ENCODE results near the gene BCL6.

The BCL6 gene

DNA sequence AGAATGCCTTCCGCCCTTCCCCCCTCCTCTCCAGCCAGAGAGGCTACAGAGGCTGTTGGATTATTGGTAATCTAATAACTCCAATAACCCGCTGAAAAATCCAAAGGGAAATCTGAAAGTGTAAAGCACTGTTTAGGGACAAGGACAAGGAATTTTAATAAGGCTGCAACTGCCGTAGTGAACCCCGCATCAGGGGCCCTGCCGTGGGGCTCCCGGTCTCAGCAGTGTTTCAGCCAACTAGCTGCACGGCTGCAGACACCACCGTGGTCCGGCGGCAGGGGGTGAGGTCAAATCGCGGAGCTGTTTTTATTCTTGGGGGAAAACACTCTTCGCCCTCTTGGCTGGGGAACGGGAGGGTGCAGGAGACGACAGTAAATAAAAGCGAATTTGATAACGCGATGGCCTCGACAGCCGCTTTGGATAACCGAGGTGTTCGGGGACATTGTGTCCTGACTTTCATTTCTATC is 6.1 kb downstream of the BCL6 start:
- DNase-seq (ENCODE audit: low spot score), result no peak

DNA sequence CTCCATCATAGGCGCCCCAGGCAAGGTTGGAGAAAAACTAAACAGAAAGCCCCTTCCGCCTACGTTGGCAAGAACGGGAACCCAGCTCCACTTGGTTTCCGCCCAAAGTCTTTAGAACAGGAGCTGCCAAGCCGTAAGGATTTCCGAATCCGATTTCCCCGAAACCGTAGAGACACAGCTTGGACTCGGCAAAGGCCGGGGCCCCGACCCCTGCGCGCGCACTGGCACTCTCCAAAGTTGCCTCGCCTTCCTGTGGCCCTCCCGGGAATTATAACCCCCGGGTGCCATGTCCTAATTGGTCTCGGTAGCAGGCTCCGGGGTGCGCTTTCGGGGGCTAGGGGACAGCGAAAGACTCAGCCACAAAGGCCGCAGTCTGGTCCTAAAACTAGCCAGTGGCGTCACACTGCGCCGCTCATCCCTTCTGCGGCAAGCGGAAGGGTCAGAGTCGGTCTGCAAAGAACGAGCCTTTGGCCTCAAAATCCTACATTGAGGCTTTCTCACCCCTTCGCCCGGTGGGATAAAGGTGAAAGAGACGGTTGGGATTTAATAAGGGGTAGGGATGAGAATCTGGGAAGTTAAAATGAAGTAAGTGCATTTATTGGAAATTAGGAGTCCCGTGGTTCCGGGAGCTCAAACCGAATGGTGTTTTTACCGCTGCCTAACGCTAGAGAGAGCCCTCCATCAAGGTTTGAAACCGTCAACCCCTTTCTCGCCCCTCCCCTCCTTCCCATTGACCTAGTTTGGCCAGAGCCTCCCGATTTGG is 6.8 kb downstream of the BCL6 start:
- DNase-seq (ENCODE audit: low spot score), result peak; percentile 94

DNA sequence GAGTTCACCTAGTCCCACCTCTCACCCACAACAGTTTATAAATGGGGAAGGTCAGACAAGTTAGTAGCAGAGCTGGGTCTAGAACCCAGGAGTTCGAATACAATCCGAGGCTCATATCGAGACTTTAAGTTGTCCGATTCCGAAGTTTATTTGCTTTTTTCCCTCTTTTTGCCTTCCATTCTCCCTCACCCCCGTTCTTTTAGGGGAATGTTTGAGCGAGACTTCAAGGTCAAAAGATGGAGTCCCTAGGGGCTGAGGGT is 7.3 kb downstream of the BCL6 start:
- no peak for DNase-seq (ENCODE audit: low spot score)

DNA sequence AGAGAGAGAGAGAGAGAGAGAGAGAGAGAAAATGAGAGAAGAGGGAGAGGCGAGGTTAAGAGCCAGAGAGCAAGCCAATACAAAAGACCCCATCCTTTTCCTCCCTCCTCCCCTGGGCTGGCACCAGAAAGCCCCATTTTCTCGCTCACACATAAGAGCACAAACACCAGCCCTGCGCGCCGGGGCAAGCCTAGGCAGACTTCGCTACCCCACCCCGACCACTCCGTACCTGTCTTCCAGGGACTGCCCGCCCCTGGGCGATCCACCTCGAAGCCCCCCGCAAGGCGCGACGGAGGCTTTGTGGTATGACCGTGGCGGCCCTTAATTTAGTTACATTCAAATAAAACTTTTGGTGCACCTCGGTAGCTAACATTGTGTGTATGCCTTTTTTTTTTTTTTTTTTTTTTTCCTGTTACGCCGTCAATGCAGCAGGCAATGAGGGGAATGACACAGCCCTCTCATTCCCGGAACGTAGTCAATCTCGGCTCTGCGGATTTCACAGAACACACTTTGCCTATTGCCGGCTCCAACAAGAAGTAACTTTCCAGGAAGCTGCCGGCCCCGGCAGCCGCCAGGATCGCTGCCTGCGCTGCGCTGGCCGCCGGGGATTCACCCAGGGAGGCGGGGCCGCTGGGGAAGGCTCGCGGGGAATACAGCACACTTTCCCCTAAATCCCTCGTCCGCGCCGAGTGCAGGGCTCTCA is 7.7 kb downstream of the BCL6 start:
- peak; percentile 39 for DNase-seq (ENCODE audit: low spot score)

DNA sequence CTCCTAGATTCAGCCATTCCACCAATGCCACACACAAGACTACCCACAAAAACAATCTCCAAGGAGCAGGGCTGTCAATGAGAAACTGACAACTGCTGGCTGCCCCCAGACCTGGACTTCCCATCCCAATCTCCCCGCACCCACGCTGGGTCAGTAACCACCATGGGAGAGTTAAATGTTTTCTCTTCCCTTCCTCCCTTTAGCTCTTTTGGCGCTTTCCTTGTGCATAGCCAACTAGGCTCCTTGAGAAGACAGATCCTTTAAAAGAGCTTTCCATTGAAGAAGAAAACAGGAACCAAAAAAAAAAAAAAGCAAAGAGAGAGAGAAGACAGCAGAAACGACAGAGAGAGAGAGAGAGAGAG is 8.3 kb downstream of the BCL6 start:
- no peak for DNase-seq (ENCODE audit: low spot score)

DNA sequence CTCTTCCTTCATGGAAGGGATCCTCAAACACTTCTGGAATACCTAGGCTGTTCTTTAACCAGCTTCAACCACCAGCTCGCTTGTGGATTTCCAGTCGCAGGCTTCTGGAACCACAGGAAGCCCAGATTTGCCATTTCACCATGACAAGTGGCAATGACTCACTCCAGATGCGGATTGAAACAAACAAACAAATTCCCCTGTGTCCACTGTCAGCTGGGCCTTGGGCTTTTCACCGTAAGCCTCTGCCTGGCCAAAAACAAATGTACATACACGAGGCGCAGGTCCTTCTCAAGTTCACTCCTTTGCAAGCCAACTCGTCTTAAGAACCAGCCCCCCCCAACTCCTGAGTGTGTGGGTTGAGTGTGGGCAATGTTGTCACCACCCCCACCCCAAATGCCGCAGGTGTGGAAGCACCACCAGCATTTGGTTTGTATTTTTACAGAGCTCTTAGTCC is 8.8 kb downstream of the BCL6 start:
- DNase-seq (ENCODE audit: low spot score), result no peak

DNA sequence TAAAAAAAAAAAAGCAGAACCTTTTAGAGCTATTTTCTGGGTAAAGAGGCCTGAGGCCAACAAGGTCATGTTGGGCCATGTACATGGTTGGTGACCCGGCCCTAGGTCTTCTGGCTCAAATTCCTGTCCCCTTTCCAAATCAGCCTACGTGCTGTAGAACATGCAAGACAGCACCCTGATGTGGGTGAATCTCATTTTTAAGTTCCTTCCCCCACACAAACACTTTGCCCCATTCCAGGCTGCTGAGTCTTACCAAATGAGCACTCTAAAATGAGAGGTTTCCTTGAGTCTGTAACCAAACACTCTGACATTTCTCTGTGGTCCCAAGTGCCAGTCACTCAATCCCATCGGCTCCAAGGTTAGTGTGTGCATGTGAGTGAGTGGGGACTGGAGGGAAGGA is 9.4 kb downstream of the BCL6 start:
- DNase-seq (ENCODE audit: low spot score), result no peak

DNA sequence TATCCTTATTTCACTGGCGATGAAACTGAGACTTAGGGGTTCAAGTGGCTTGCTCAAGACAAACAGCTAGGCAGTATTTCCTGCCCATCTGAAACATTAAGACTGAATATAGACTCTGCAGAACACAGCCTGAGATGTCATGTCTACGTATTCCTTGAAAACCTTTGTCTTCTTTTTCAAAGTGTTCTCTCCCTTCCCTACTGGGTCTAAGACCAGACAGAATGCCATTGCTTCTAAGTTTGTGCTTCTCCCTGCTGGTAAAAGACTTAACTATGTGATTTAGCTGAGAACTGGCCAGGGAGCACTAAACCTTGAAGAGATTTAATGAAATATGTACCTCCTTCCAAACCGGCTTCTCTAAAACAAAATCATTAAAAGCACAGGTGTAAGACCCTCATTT is 9.9 kb downstream of the BCL6 start:
- DNase-seq (ENCODE audit: low spot score), result no peak

DNA sequence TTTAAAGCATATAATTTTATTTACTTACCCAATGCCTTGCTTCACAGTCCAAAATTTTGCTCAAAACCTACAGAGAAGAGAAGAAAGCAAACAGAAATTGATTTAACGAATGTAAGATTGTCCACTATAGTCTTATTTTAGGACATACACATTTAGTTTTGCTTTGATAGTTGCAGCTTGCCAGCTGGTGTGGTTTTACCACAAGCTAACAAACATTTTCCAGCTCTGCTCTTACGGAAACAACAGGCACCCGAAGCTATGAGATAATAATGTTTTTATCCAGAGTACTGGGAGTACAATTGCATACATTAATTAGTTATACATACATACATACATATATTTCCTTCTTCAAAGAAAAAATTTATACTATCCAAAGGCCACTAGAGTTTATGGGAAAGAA is 10.4 kb downstream of the BCL6 start:
- DNase-seq (ENCODE audit: low spot score), result no peak

DNA sequence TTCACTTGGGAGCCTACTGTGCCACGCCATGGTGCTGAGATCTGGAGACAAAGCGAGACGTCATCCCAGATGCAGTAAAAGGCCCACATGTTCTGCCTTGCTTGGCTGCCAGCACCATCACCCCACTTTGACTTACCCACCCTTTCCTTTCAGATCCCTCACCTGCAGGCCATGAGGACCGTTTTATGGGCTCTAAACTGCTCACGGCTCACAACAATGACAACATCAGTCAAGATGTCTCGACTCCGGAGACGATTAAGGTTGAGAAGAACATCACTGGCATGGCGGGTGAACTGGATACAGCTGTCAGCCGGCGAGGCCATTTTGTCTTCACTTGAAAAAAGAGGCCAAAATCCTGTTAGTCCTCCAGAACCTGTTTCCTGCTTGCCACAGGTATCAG is 11.9 kb downstream of the BCL6 start:
- DNase-seq (ENCODE audit: low spot score), result no peak

DNA sequence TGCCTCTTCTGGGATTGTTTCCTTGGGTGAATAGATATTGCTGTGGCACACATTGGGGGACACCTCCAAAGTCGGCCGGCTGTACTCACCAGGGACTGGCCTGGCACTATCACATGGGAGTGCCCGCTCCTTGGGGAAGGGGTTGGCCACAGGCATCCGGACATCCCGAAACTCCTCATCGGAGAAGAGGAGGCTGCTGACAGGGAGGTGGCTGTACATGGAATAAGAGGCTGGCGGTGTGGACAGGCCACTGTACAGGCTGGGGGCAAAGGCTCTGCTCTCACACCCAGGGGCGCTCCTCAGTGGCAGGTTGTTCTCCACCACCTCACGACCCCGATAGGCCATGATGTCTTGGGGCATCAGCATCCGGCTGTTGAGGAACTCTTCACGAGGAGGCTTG is 15.7 kb downstream of the BCL6 start:
- DNase-seq (ENCODE audit: low spot score), result no peak

DNA sequence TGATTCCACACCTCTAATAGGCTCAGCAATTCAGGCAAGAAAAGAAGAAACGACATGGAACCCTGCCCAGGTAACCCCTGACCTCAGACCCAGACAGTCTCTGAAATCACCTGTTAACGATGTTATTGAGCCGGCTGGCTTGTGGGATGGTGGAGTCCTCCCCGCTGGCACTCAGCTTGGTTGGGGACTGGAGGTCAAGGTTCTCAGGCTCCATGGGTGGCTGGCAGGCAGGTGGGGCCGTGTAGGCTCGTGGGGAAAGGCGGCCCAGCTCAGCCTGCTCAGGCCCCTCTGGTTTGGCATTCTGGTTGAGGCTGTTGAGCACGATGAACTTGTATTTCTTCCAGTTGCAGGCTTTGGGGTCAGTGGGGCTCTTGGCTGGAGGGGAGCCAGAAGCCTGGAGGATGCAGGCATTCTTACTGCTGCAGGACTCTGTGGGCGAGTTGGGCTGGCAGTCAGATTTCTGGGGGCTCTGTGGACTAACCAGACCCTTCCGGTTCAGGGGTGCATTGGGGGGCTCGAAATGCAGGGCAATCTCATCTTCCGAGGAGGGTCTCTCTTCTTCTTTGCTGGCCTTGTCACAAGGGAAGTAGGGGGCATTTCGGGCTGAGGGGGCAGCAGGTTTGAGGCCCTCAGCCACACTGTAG is 16.2 kb downstream of the BCL6 start:
- DNase-seq (ENCODE audit: low spot score), result no peak

DNA sequence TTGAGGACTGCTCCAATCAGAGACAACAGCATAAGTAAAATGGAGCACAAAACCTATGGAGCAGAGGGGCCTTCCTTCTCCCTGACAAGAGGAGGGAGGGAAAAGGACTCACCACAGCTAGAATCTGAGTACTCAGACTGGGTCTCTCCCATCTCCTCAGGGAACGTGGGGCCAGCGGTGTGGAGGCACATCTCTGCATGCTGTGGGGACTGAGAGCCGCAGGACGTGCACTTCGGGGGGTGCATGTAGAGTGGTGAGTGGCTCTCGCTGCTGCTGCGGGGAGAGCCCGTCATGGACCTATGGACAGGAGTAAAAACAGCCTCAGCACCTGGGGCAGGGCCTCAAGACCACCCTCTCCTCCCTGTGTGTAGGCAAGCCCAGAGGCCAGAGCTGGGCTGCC is 17.0 kb downstream of the BCL6 start:
- DNase-seq (ENCODE audit: low spot score), result no peak

DNA sequence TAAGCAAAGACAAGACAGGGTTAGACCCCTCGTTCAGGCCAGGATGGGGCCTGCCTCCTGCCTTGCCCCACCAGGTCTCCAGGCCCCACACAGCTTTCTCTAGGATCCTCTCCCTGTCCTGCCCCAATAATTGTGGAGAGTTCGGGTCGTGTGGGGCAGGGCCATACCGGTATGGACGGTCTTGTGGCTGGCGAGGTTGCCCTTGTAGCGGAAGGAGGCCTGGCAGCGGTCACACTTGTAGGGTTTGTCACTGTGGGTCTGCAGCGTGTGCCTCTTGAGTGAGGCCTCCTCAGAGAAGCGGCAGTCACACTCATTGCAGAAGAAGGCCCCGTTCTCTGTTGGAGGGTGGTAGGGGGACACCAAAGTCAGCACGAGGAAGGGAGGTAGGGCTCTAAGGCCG is 18.7 kb downstream of the BCL6 start:
- no peak for DNase-seq (ENCODE audit: low spot score)

DNA sequence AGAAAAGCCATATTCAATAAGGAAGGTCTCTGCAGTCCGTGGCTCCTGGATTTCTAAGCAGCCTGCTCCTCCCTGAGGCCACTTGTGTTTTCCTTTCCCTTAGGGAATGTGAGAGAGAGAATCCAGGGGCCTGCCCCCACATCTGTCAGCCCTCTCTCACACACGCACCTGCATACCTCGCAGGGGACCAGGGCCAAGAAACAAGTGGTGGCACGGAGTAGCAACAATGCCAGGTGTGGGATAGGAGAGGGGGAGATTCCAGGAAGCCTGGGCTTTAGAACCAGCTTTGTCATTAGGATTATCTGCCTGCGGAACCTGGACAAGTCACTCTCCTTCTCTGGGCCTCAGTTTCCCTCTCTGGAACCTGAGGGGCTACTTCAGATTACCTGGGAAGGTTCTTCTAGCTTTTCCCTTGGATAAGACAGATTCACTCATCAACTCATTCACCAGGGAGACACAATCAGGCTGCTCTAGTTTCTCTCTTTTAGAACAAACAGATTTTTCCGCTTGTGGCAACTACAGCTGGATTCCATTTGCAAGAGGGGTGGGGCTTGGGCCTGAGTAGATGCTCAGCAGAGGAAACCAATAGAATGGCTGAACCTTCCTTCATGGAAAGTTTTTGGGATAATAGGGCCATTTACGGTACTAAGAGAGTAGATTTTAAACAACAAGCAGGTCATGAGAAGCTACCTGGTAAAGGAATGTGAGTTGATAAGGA is 19.5 kb downstream of the BCL6 start:
- no peak for DNase-seq (ENCODE audit: low spot score)

DNA sequence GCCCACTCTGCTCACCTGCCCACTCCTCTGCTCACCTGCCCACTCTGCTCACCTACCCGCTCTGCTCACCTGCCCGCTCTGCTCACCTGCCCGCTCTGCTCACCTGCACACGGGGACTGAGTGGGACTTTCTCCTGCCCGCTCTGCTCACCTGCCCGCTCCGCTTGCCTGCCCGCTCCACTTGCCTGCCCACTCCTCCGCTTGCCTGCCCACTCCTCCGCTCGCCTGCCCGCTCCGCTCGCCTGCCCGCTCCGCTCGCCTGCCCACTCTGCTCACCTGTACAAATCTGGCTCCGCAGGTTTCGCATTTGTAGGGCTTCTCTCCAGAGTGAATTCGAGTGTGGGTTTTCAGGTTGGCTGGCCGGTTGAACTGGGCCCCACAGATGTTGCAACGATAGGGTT is 20.0 kb downstream of the BCL6 start:
- DNase-seq (ENCODE audit: low spot score), result no peak

DNA sequence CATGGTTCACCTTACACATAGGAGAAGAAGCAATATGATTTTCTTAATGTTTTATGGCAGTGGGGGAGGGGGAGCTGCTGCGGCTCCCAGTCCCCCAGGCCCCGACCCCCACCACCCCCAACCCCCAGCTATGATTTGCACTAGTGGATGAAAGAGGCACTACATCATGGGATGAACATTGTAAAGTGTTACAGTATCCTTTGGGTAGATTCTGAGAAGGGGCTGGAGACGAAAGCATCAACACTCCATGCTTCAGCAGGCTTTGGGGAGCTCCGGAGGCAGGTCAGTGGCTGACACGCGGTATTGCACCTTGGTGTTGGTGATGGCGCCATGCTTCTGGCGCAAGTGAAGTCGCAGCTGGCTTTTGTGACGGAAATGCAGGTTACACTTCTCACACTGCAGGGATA is 23.1 kb downstream of the BCL6 start:
- no peak for DNase-seq (ENCODE audit: low spot score)

DNA sequence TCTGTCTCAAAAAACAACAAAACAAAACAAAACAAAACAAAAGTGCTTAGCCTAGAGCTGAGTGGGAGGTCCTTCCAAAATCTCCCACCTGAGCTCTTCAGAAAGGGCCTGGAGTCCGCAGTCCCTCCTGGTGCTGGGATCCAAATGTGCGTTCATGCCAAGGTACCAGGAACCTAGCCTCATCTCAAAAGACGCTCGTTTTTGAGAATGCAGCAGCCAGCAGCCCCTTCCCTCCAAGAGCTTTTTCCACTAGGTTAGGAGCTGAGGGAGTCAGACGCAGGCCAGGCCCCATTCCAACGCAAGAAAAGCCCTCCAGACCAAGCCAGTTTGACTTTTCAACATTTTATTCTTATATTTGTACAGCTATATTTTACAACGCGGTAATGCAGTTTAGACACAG is 24.2 kb downstream of the BCL6 start:
- DNase-seq (ENCODE audit: low spot score), result no peak

DNA sequence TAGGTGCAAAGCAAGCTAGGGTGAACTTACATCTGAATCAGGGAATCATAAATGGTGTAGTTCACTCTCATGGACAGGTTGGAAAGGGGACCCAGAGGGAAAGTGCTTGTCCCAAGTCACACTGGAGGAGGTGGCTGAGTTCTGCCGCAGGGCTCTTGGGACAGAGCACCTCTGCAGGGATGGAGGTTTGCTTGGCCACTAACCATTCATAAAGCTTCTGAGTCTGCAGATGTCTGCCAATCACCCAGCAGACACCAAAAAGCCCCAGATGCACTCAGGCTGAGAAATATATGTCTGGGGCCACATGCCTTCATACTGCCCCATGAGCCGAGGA is 25.0 kb downstream of the BCL6 start:
- DNase-seq (ENCODE audit: low spot score), result no peak

DNA sequence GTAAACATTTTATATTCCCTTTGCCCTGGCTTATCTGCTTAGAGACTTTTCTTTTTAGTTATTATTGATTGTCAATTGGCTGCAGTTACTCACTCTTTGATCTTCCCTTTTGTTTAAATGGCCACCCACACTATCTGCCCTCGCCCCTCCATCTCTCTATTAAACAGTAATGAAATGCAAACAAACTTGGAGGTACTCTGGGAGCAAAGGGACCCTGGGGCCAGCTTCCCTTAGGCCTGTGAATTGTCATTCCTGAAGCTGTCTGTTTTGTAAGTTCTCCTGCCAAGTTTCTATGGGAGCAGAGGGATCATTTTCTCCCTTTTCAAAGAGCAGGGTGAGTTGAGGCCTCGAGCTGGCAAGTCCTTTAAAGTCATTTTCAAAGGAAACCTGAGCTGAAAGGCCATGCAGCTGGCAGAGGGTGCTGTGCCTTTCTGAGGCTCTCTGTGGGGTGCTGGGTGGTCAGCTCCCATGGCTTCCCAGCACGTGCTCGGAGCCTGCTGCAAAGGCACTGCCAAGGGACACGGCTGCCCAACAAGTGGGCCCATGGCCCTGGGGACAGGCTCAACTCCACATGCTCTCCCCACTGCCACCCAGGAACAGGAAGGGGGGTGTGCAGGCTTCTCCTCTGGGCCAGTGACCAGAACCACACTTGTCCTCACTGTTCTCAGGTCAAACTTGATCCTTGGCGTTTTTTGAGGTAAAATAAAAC is 25.5 kb downstream of the BCL6 start:
- DNase-seq (ENCODE audit: low spot score), result no peak

DNA sequence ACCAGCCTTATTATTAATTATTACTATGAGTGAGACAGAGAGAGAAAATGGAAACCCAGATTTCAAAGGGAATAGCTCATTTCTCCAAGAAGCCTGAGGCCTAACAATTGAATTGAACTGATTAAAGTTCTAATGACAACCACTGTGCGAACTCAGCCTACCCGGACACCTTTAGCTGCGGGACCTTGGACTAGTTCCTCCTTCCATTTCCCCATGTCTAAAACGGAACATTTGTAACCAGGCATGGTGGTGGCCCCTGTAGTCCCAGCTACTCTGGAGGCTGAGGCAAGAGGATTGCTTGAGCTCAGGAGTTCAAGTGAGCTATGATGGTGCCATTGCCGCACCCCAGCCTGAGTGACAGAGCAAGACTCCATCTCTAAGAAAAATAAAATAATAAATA is 26.5 kb downstream of the BCL6 start:
- no peak for DNase-seq (ENCODE audit: low spot score)

DNA sequence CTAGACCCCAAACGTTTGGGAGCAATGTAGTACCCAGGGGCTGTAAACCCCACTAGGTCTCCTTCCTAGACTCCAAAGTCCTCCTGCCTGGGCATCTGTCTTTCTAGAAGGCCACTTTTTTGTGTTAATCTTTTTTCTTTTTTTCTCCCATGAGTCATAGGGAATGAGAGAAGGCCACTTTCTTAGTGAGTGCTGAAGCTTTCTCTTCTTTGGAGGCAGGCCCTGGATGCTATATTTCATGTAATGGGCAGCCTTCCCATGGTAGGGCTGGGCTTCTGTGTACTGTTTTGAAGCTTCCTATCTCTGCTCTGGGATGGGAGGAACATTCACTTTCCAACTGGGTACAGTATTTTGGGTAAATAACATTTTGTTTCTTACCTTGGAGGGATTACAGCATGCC is 27.7 kb downstream of the BCL6 start:
- no peak for DNase-seq (ENCODE audit: low spot score)
